ENCODE data around the gene SPAG17.

- TF ChIP-seq POLR2A (IDR thresholded peaks at IDR 0.05; ENCODE audit: low read depth, low read length), result no peak
- TF ChIP-seq CTCF (conservative IDR thresholded peaks at IDR 0.05; ENCODE audit: low read depth, low read length), result no peak
- TF ChIP-seq RAD21 (IDR thresholded peaks at IDR 0.05; ENCODE audit: low read length), result no peak
- no peak for TF ChIP-seq MAFK (IDR thresholded peaks at IDR 0.05; ENCODE audit: low read depth, low read length)
- TF ChIP-seq FOS (IDR thresholded peaks at IDR 0.05; ENCODE audit: low read depth, low read length), result no peak
- no peak for TF ChIP-seq MXI1 (IDR thresholded peaks at IDR 0.05; ENCODE audit: borderline replicate concordance, low read depth, low read length)
Observed at GRCh38 chr1:117971777-117972176, 213.3 kb downstream of the SPAG17 start.

Measured in IMR-90 (cell line).